ENCODE results near the gene NSUN7.

DNA sequence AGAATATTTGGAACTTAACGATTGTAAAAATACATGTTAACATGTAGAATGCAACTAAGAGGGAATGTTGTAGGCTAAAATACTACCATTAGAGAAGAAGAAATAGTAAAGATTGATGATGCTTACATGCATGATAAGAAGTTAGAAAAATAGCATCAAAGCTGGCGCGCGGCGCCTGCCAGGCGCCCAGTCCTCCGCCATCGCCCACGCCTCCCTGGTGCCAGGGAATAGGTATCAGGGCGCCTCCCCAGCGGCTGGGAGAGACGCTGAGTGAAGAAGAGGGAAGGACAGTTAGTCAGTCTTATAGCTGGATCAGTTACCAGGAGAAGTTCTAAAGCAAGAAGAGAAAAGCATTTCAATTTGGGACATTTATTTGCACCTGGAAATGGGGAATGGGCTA is 36.0 kb downstream of the NSUN7 start:
- TF ChIP-seq, protein P1, sequence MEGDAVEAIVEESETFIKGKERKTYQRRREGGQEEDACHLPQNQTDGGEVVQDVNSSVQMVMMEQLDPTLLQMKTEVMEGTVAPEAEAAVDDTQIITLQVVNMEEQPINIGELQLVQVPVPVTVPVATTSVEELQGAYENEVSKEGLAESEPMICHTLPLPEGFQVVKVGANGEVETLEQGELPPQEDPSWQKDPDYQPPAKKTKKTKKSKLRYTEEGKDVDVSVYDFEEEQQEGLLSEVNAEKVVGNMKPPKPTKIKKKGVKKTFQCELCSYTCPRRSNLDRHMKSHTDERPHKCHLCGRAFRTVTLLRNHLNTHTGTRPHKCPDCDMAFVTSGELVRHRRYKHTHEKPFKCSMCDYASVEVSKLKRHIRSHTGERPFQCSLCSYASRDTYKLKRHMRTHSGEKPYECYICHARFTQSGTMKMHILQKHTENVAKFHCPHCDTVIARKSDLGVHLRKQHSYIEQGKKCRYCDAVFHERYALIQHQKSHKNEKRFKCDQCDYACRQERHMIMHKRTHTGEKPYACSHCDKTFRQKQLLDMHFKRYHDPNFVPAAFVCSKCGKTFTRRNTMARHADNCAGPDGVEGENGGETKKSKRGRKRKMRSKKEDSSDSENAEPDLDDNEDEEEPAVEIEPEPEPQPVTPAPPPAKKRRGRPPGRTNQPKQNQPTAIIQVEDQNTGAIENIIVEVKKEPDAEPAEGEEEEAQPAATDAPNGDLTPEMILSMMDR (IDR thresholded peaks at IDR 0.05 in 8 of 11, conservative IDR thresholded peaks at IDR 0.05 in 3 of 11): no peak
- TF ChIP-seq POLR2AphosphoS5 (IDR thresholded peaks at IDR 0.05) (no peak), POLR2A (IDR thresholded peaks at IDR 0.05) (no peak)

All from spleen (tissue), 7 donors.